22Rv1 (cell line): ENCODE measurements around the gene IPCEF1.

Experiments used
- ZFX ChIP-seq: fragments of 450-650 bp; IDR thresholded peaks from 2 replicates; pipeline ENCODE4 v1.6.1; 2017; ENCODE audit warnings: antibody characterized with exemption, borderline replicate concordance
- TF ChIP-seq, protein P1 (sequence below): fragments of 450-650 bp; IDR thresholded peaks from 2 replicates; pipeline ENCODE4 v1.5.1; 2017; ENCODE audit warnings: mild to moderate bottlenecking

DNA sequence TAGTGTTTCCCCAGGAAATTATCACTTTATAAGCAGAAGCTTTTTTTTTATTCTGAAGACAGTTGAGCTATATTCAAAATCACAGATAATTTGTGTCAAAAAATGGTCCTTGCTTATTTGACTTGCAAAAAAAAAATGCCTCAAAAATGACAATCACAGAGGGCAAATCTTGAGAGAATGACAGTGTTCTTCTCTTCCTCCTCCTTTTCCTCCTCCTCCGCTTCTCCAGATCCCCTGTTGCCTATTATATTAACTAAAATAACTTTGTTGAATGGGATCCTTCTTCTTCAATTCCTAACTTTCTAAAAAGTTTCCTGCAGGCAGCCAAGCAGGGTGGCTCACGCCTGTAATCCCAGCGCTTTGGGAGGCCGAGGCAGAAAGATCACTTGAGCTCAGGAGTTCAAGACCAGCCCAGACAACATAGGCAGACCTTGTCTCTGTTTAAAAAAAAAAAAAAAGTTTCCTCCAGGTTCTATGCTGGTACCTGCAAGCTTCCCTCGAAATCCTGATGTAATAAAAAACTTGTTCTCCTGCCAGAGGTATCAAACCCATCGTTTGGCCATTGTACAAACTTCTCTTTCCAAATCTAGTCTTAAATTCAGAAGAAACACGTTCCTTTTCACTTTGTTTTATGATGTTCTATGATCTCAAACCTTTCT lies 128.6 kb downstream of the IPCEF1 start:
- TF ChIP-seq, protein P1, sequence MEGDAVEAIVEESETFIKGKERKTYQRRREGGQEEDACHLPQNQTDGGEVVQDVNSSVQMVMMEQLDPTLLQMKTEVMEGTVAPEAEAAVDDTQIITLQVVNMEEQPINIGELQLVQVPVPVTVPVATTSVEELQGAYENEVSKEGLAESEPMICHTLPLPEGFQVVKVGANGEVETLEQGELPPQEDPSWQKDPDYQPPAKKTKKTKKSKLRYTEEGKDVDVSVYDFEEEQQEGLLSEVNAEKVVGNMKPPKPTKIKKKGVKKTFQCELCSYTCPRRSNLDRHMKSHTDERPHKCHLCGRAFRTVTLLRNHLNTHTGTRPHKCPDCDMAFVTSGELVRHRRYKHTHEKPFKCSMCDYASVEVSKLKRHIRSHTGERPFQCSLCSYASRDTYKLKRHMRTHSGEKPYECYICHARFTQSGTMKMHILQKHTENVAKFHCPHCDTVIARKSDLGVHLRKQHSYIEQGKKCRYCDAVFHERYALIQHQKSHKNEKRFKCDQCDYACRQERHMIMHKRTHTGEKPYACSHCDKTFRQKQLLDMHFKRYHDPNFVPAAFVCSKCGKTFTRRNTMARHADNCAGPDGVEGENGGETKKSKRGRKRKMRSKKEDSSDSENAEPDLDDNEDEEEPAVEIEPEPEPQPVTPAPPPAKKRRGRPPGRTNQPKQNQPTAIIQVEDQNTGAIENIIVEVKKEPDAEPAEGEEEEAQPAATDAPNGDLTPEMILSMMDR, result no peak
- no peak for TF ChIP-seq ZFX
